Naive thymus-derived CD8-positive, alpha-beta T cell (primary cell): ENCODE results near the gene IFI44L. TPM values are rescaled to one million over a fixed set of nuclear protein-coding genes. Genes with fewer than 3 reads are reported as not detected.

Source experiments
- ATAC-seq, 2 donors: fragments of 150-1000 bp; cut with Tn5 transposase in 1 of 2; sonication (Bioruptor Pico), chemical (Tn5 transposase) in 1 of 2; 1 replicate in 1 of 2; 2 replicates in 1 of 2; pipeline ENCODE4 v1.10.0; 2021; ENCODE audit warnings: mild to moderate bottlenecking in 2 of 2, moderate library complexity in 2 of 2
- POLR2A ChIA-PET: fragments of 350-600 bp; sonication (Branson Sonifier 250); formaldehyde crosslinking; loops from one replicate; lab custom pipeline; 2021; ENCODE audit warnings: antibody characterized with exemption; lab: Charles Lee
- DNase-seq, 10 donors: peaks; one replicate each; pipeline versions ENCODE4 v3.0.0 to v3.0.0-alpha.2; 2020 to 2022
- H3K27ac Mint-ChIP-seq, 10 donors: one replicate each; pipeline ENCODE4 v1.8.0; 2020 to 2022; ENCODE audit warnings: mild to moderate bottlenecking in 10 of 10, mixed read lengths in 10 of 10, moderate library complexity in 4 of 10, inconsistent platforms in 1 of 10
- H3K27me3 Mint-ChIP-seq, 5 donors: one replicate each; pipeline ENCODE4 v1.8.0; 2021 to 2022; ENCODE audit warnings: mixed read lengths in 5 of 5
- H3K36me3 Mint-ChIP-seq, 3 donors: one replicate each; pipeline ENCODE4 v1.8.0; 2020 to 2022; ENCODE audit warnings: mixed read lengths in 3 of 3, mild to moderate bottlenecking in 2 of 3, inconsistent platforms in 1 of 3
- H3K4me1 Mint-ChIP-seq, 4 donors: one replicate each; pipeline ENCODE4 v1.8.0; 2021 to 2022; ENCODE audit warnings: mixed read lengths in 4 of 4
- H3K4me3 Mint-ChIP-seq, 10 donors: one replicate each; pipeline ENCODE4 v1.8.0; 2020 to 2022; ENCODE audit warnings: mild to moderate bottlenecking in 10 of 10, mixed read lengths in 10 of 10, moderate library complexity in 6 of 10, inconsistent platforms in 1 of 10
- H3K9me3 Mint-ChIP-seq, 9 donors: one replicate each; pipeline ENCODE4 v1.8.0; 2020 to 2022; ENCODE audit warnings: mixed read lengths in 9 of 9, mild to moderate bottlenecking in 3 of 9, inconsistent platforms in 1 of 9, moderate library complexity in 1 of 9
- polyA plus RNA-seq, 3 donors: library from polyadenylated mRNA; unstranded; fragments of 300-500 nt; fragmentation: Illumina TruSeq; gene quantifications; one replicate each; pipeline ENCODE4 v1.2.3, GENCODE V29; 2021
- total RNA-seq, 8 experiments: library from RNA in 2 of 8; stranded (reverse) in 2 of 8; gene quantifications; one replicate each; pipeline ENCODE4 v1.2.3 and lab custom pipeline; 2021 to 2026

Gene IFI44L
- total and polyA plus RNA-seq, 5 experiments from 2014 or later: 0.34 to 7.0 (median 2.2) TPM

GRCh38 chr1:78607944-78608343 lies 12.3 kb upstream of the IFI44L start:
- Mint-ChIP-seq H3K27ac (peak overlapping the region in 1 of 10 donors; percentile 53), H3K36me3 (no peaks in the 10 kb centered on the region), H3K27me3 (no peaks in the 10 kb centered on the region), H3K9me3 (no peaks in the 10 kb centered on the region), H3K4me3 (no peak overlapping the region), H3K4me1 (no peaks in the 10 kb centered on the region)
- POLR2A ChIA-PET: no interaction called here
- no peak for DNase-seq
- ATAC-seq: no peak

- peak; percentile 13 to 81 (median 58) for DNase-seq
- peaks cover 15 to 40% (median 37%) of the 10 kb centered on the region in 4 donors for H3K4me1 Mint-ChIP-seq
- POLR2A ChIA-PET: no interaction called here
- no peaks in the 10 kb centered on the region for H3K27me3 Mint-ChIP-seq
- peak overlapping the region in 8 of 10 donors; percentile 7 to 94 (median 28) for H3K27ac Mint-ChIP-seq
- H3K4me3 Mint-ChIP-seq: peak overlapping the region in 4 of 10 donors; percentile 4 to 21 (median 20)
- H3K9me3 Mint-ChIP-seq: no peaks in the 10 kb centered on the region
- H3K36me3 Mint-ChIP-seq: peaks cover 0 to 3% (median 0%) of the 10 kb centered on the region in 3 donors
- ATAC-seq: peak; percentile 69 to 70
Measured at GRCh38 chr1:78617615-78618026, 2.6 kb upstream of the IFI44L start.

GRCh38 chr1:78619032-78619431 lies 1.2 kb upstream of the IFI44L start:
- H3K27ac Mint-ChIP-seq: peak overlapping the region in 9 of 10 donors; percentile 72 to 100 (median 90)
- POLR2A ChIA-PET: interaction anchor here (0.7 kb wide), 1 partner anchor 25 kb away, joined by 3 read pairs; no protein-coding TSS in a partner anchor
- no peaks in the 10 kb centered on the region for H3K9me3 Mint-ChIP-seq
- H3K27me3 Mint-ChIP-seq: no peaks in the 10 kb centered on the region
- H3K4me1 Mint-ChIP-seq: peaks cover 15 to 53% (median 51%) of the 10 kb centered on the region in 4 donors
- peaks cover 0 to 10% (median 0%) of the 10 kb centered on the region in 3 donors for H3K36me3 Mint-ChIP-seq
- peak overlapping the region in 8 of 10 donors; percentile 25 to 100 (median 76) for H3K4me3 Mint-ChIP-seq
- DNase-seq (no peak), ATAC-seq (no peak)

GRCh38 chr1:78619446-78619802 lies 824 bp upstream of the IFI44L start:
- peak overlapping the region; percentile 72 to 100 (median 89) for H3K27ac Mint-ChIP-seq
- ATAC-seq: peak; percentile 7 to 32
- H3K36me3 Mint-ChIP-seq: peaks cover 0 to 14% (median 0%) of the 10 kb centered on the region in 3 donors
- no peaks in the 10 kb centered on the region for H3K9me3 Mint-ChIP-seq
- DNase-seq: peak in 2 of 10 donors; percentile 11 to 22
- H3K4me1 Mint-ChIP-seq: peaks cover 18 to 57% (median 54%) of the 10 kb centered on the region in 4 donors
- POLR2A ChIA-PET: interaction anchor here (0.7 to 1.1 kb wide), 2 partner anchors 25 to 26 kb away, joined by 3 to 5 read pairs; no protein-coding TSS in a partner anchor
- H3K27me3 Mint-ChIP-seq: no peaks in the 10 kb centered on the region
- H3K4me3 Mint-ChIP-seq: peak overlapping the region; percentile 25 to 100 (median 76)

- ATAC-seq (no peak), DNase-seq (no peak)
- Mint-ChIP-seq H3K36me3 (peaks cover 0 to 21% (median 0%) of the 10 kb centered on the region in 3 donors), H3K9me3 (no peaks in the 10 kb centered on the region), H3K27me3 (no peaks in the 10 kb centered on the region), H3K4me1 (peaks cover 24 to 68% (median 62%) of the 10 kb centered on the region in 4 donors), H3K27ac (peak overlapping the region; percentile 73 to 100 (median 89)), H3K4me3 (peak overlapping the region; percentile 68 to 100 (median 77))
- POLR2A ChIA-PET: no interaction called here
Measured at GRCh38 chr1:78620666-78621065, 418 bp downstream of the IFI44L start.

GRCh38 chr1:78622548-78622947 lies 2.3 kb downstream of the IFI44L start:
- Mint-ChIP-seq H3K9me3 (no peaks in the 10 kb centered on the region), H3K27ac (peak overlapping the region in 9 of 10 donors; percentile 35 to 94 (median 69)), H3K36me3 (peaks cover 0 to 27% (median 0%) of the 10 kb centered on the region in 3 donors), H3K27me3 (no peaks in the 10 kb centered on the region), H3K4me1 (peaks cover 28 to 81% (median 69%) of the 10 kb centered on the region in 4 donors), H3K4me3 (peak overlapping the region in 9 of 10 donors; percentile 27 to 86 (median 54))
- POLR2A ChIA-PET: no interaction called here
- ATAC-seq (no peak), DNase-seq (no peak)

- DNase-seq (no peak), ATAC-seq (no peak)
- no peaks in the 10 kb centered on the region for H3K27me3 Mint-ChIP-seq
- peak overlapping the region in 7 of 10 donors; percentile 17 to 83 (median 43) for H3K4me3 Mint-ChIP-seq
- peaks cover 3 to 41% (median 4%) of the 10 kb centered on the region in 3 donors for H3K36me3 Mint-ChIP-seq
- POLR2A ChIA-PET: no interaction called here
- H3K4me1 Mint-ChIP-seq: peaks cover 30 to 74% (median 62%) of the 10 kb centered on the region in 4 donors
- H3K9me3 Mint-ChIP-seq: no peaks in the 10 kb centered on the region
- H3K27ac Mint-ChIP-seq: peak overlapping the region in 9 of 10 donors; percentile 33 to 94 (median 63)
Measured at GRCh38 chr1:78624035-78624434, 3.8 kb downstream of the IFI44L start.

- DNase-seq (no peak), ATAC-seq (no peak)
- POLR2A ChIA-PET: no interaction called here
- Mint-ChIP-seq H3K27ac (peak overlapping the region in 1 of 10 donors; percentile 11), H3K4me3 (no peak overlapping the region), H3K4me1 (peaks cover 19 to 51% (median 38%) of the 10 kb centered on the region in 4 donors), H3K27me3 (no peaks in the 10 kb centered on the region), H3K36me3 (peaks cover 3 to 48% (median 4%) of the 10 kb centered on the region in 3 donors), H3K9me3 (no peaks in the 10 kb centered on the region)
Measured at GRCh38 chr1:78627321-78627720, 7.1 kb downstream of the IFI44L start.

GRCh38 chr1:78630600-78630999 lies 10.4 kb downstream of the IFI44L start:
- H3K9me3 Mint-ChIP-seq: peaks cover 0 to 13% (median 4%) of the 10 kb centered on the region in 9 donors
- DNase-seq (no peak), ATAC-seq (no peak)
- H3K4me1 Mint-ChIP-seq: peaks cover 7 to 24% (median 12%) of the 10 kb centered on the region in 4 donors
- H3K36me3 Mint-ChIP-seq: peaks cover 3 to 39% (median 12%) of the 10 kb centered on the region in 3 donors
- H3K27me3 Mint-ChIP-seq: no peaks in the 10 kb centered on the region
- POLR2A ChIA-PET: no interaction called here
- H3K4me3 Mint-ChIP-seq: no peak overlapping the region
- H3K27ac Mint-ChIP-seq: no peak overlapping the region

- POLR2A ChIA-PET: no interaction called here
- Mint-ChIP-seq H3K27me3 (no peaks in the 10 kb centered on the region), H3K36me3 (peaks cover 2 to 39% (median 12%) of the 10 kb centered on the region in 3 donors), H3K9me3 (peaks cover 0 to 13% (median 4%) of the 10 kb centered on the region in 9 donors), H3K4me1 (peaks cover 0 to 11% (median 6%) of the 10 kb centered on the region in 4 donors), H3K4me3 (no peak overlapping the region), H3K27ac (no peak overlapping the region)
- DNase-seq (no peak), ATAC-seq (no peak)
Measured at GRCh38 chr1:78633209-78633608, 13.0 kb downstream of the IFI44L start.

- DNase-seq (no peak), ATAC-seq (no peak)
- H3K4me3 Mint-ChIP-seq: no peak overlapping the region
- peaks cover 8 to 20% (median 18%) of the 10 kb centered on the region in 4 donors for H3K4me1 Mint-ChIP-seq
- H3K9me3 Mint-ChIP-seq: peaks cover 0 to 14% (median 5%) of the 10 kb centered on the region in 9 donors
- no peaks in the 10 kb centered on the region for H3K27me3 Mint-ChIP-seq
- H3K36me3 Mint-ChIP-seq: peaks cover 7 to 56% (median 16%) of the 10 kb centered on the region in 3 donors
- H3K27ac Mint-ChIP-seq: no peak overlapping the region
- POLR2A ChIA-PET: interaction anchor here (0.7 kb wide), 1 partner anchor 58 kb away, joined by 3 read pairs; no protein-coding TSS in a partner anchor
Measured at GRCh38 chr1:78640462-78640861, 20.2 kb downstream of the IFI44L start.

- POLR2A ChIA-PET: no interaction called here
- DNase-seq: no peak
- peaks cover 7 to 55% (median 16%) of the 10 kb centered on the region in 3 donors for H3K36me3 Mint-ChIP-seq
- H3K9me3 Mint-ChIP-seq: peaks cover 0 to 14% (median 5%) of the 10 kb centered on the region in 9 donors
- H3K4me1 Mint-ChIP-seq: peaks cover 15 to 31% (median 27%) of the 10 kb centered on the region in 4 donors
- H3K4me3 Mint-ChIP-seq: no peak overlapping the region
- H3K27me3 Mint-ChIP-seq: no peaks in the 10 kb centered on the region
- H3K27ac Mint-ChIP-seq: peak overlapping the region in 1 of 10 donors; percentile 34
- ATAC-seq: no peak
Measured at GRCh38 chr1:78641558-78641957, 21.3 kb downstream of the IFI44L start.

GRCh38 chr1:78645723-78646122 lies 25.5 kb downstream of the IFI44L start:
- H3K4me3 Mint-ChIP-seq: peak overlapping the region in 9 of 10 donors; percentile 8 to 63 (median 48)
- DNase-seq: peak in 4 of 10 donors; percentile 11 to 62 (median 43)
- H3K9me3 Mint-ChIP-seq: peaks cover 0 to 19% (median 12%) of the 10 kb centered on the region in 9 donors
- ATAC-seq: peak; percentile 46 to 68
- peaks cover 7 to 43% (median 22%) of the 10 kb centered on the region in 3 donors for H3K36me3 Mint-ChIP-seq
- POLR2A ChIA-PET: interaction anchor here (0.6 to 1.4 kb wide), 3 partner anchors 12 to 1199 kb away, joined by 3 to 5 read pairs (median 3); partner anchors contain the start of gene IFI44L
- H3K27me3 Mint-ChIP-seq: no peaks in the 10 kb centered on the region
- H3K4me1 Mint-ChIP-seq: peaks cover 22 to 57% (median 51%) of the 10 kb centered on the region in 4 donors
- peak overlapping the region in 5 of 10 donors; percentile 1 to 85 (median 46) for H3K27ac Mint-ChIP-seq
